ENCODE measurements around the gene XCR1. TPM values are rescaled to one million over a fixed set of nuclear protein-coding genes. Genes with fewer than 3 reads are reported as not detected.
"Not testable (repeated sequence)": the region's sequence is repeated elsewhere in the genome, so short reads cannot be mapped to it uniquely, and the experiment has no call there.

The XCR1 gene
- total and polyA plus RNA-seq, 2 donors from 2014 or later = 1.4 TPM; not detected in 1

- DNase-seq = no peak
- no peak overlapping the region for H3K27ac ChIP-seq (ENCODE audit: low read depth in 2 of 2, low read length in 2 of 2)
- no peak overlapping the region for H3K9ac ChIP-seq (ENCODE audit: low read length in 3 of 3)
- H3K36me3 ChIP-seq (ENCODE audit: control insufficient read depth in 2 of 3, insufficient read depth in 3 of 3, low read length in 3 of 3) = no peaks in the 10 kb centered on the region
- H3K27me3 ChIP-seq (ENCODE audit: control insufficient read depth, insufficient read depth, low read length) = no peaks in the 10 kb centered on the region
- no peaks in the 10 kb centered on the region for H3K4me1 ChIP-seq (ENCODE audit: control insufficient read depth in 2 of 3, insufficient read depth in 2 of 3, low read depth in 1 of 3, low read length in 3 of 3)
- intact Hi-C loops (cut with DNase I) = no loop called here
- no peaks in the 10 kb centered on the region for H3K9me3 ChIP-seq (ENCODE audit: control insufficient read depth in 2 of 3, insufficient read depth in 1 of 3, low read length in 3 of 3)
- FAIRE-seq = no peak
- H3K4me3 ChIP-seq (ENCODE audit: low read length in 3 of 3) = no peak overlapping the region
- TF ChIP-seq CTCF (IDR thresholded peaks at IDR 0.05; ENCODE audit: borderline replicate concordance, extremely low read depth, insufficient read depth) = no peak
Measured at GRCh38 chr3:46008058-46008457, 19.2 kb downstream of the XCR1 start.

GRCh38 chr3:46007280-46007679, 20.0 kb downstream of the XCR1 start:
- TF ChIP-seq CTCF (IDR thresholded peaks at IDR 0.05; ENCODE audit: borderline replicate concordance, extremely low read depth, insufficient read depth) = no peak
- no peak overlapping the region for H3K9ac ChIP-seq (ENCODE audit: low read length in 3 of 3)
- no peak overlapping the region for H3K4me3 ChIP-seq (ENCODE audit: low read length in 3 of 3)
- no peak for FAIRE-seq
- intact Hi-C loops (cut with DNase I) = no loop called here
- DNase-seq = no peak
- H3K36me3 ChIP-seq (ENCODE audit: control insufficient read depth in 2 of 3, insufficient read depth in 3 of 3, low read length in 3 of 3) = no peaks in the 10 kb centered on the region
- no peak overlapping the region for H3K27ac ChIP-seq (ENCODE audit: low read depth in 2 of 2, low read length in 2 of 2)
- H3K27me3 ChIP-seq (ENCODE audit: control insufficient read depth, insufficient read depth, low read length) = no peaks in the 10 kb centered on the region
- no peaks in the 10 kb centered on the region for H3K4me1 ChIP-seq (ENCODE audit: control insufficient read depth in 2 of 3, insufficient read depth in 2 of 3, low read depth in 1 of 3, low read length in 3 of 3)
- no peaks in the 10 kb centered on the region for H3K9me3 ChIP-seq (ENCODE audit: control insufficient read depth in 2 of 3, insufficient read depth in 1 of 3, low read length in 3 of 3)

GRCh38 chr3:46006238-46007032, 20.8 kb downstream of the XCR1 start:
- intact Hi-C loops (cut with DNase I) = no loop called here
- Histone ChIP-seq H3K27me3 (ENCODE audit: control insufficient read depth, insufficient read depth, low read length) (no peaks in the 10 kb centered on the region), H3K27ac (ENCODE audit: low read depth in 2 of 2, low read length in 2 of 2) (no peak overlapping the region), H3K4me1 (ENCODE audit: control insufficient read depth in 2 of 3, insufficient read depth in 2 of 3, low read depth in 1 of 3, low read length in 3 of 3) (no peaks in the 10 kb centered on the region), H3K9me3 (ENCODE audit: control insufficient read depth in 2 of 3, insufficient read depth in 1 of 3, low read length in 3 of 3) (no peaks in the 10 kb centered on the region), H3K9ac (ENCODE audit: low read length in 3 of 3) (no peak overlapping the region), H3K36me3 (ENCODE audit: control insufficient read depth in 2 of 3, insufficient read depth in 3 of 3, low read length in 3 of 3) (no peaks in the 10 kb centered on the region), H3K4me3 (ENCODE audit: low read length in 3 of 3) (no peak overlapping the region)
- DNase-seq (no peak), FAIRE-seq (no peak)
- TF ChIP-seq CTCF (IDR thresholded peaks at IDR 0.05; ENCODE audit: borderline replicate concordance, extremely low read depth, insufficient read depth) = no peak

GRCh38 chr3:46003706-46004105, 23.6 kb downstream of the XCR1 start:
- H3K9me3 ChIP-seq (ENCODE audit: control insufficient read depth in 2 of 3, insufficient read depth in 1 of 3, low read length in 3 of 3); FAIRE-seq; intact Hi-C loops (cut with DNase I); H3K4me3 ChIP-seq (ENCODE audit: low read length in 3 of 3); H3K27me3 ChIP-seq (ENCODE audit: control insufficient read depth, insufficient read depth, low read length); H3K4me1 ChIP-seq (ENCODE audit: control insufficient read depth in 2 of 3, insufficient read depth in 2 of 3, low read depth in 1 of 3, low read length in 3 of 3); H3K36me3 ChIP-seq (ENCODE audit: control insufficient read depth in 2 of 3, insufficient read depth in 3 of 3, low read length in 3 of 3); H3K9ac ChIP-seq (ENCODE audit: low read length in 3 of 3); H3K27ac ChIP-seq (ENCODE audit: low read depth in 2 of 2, low read length in 2 of 2); DNase-seq: not testable (repeated sequence)
